ENCODE results near the gene KCNIP2. TPM values are rescaled to one million over a fixed set of nuclear protein-coding genes. Genes with fewer than 3 reads are reported as not detected.
"Not testable (repeated sequence)": the region's sequence is repeated elsewhere in the genome, so short reads cannot be mapped to it uniquely, and the experiment has no call there.

Gene KCNIP2
- total RNA-seq, 1 donor from 2014 or later, result 0.29 TPM

- Histone ChIP-seq H3K4me3 (ENCODE audit: low read depth, low read length) (no peak overlapping the region), H3K36me3 (ENCODE audit: control insufficient read depth, insufficient read depth, low read length) (no peaks in the 10 kb centered on the region), H3K27me3 (ENCODE audit: control insufficient read depth, insufficient read depth, low read length) (no peaks in the 10 kb centered on the region)
- DNase-seq (ENCODE audit: low read depth), result no peak
- no peak for TF ChIP-seq CTCF (IDR thresholded peaks at IDR 0.05; ENCODE audit: insufficient read depth, low read length, poor library complexity, severe bottlenecking)
Measured at GRCh38 chr10:101812606-101813005, 31.0 kb downstream of the KCNIP2 start.

- no peak for DNase-seq (ENCODE audit: low read depth)
- H3K36me3 ChIP-seq (ENCODE audit: control insufficient read depth, insufficient read depth, low read length), result no peaks in the 10 kb centered on the region
- TF ChIP-seq CTCF (IDR thresholded peaks at IDR 0.05; ENCODE audit: insufficient read depth, low read length, poor library complexity, severe bottlenecking), result no peak
- H3K27me3 ChIP-seq (ENCODE audit: control insufficient read depth, insufficient read depth, low read length), result no peaks in the 10 kb centered on the region
- H3K4me3 ChIP-seq (ENCODE audit: low read depth, low read length), result no peak overlapping the region
Measured at GRCh38 chr10:101807158-101807557, 36.4 kb downstream of the KCNIP2 start.

- TF ChIP-seq CTCF (IDR thresholded peaks at IDR 0.05; ENCODE audit: insufficient read depth, low read length, poor library complexity, severe bottlenecking), result no peak
- Histone ChIP-seq H3K27me3 (ENCODE audit: control insufficient read depth, insufficient read depth, low read length) (no peaks in the 10 kb centered on the region), H3K36me3 (ENCODE audit: control insufficient read depth, insufficient read depth, low read length) (peaks cover 2% of the 10 kb centered on the region), H3K4me3 (ENCODE audit: low read depth, low read length) (no peak overlapping the region)
- no peak for DNase-seq (ENCODE audit: low read depth)
Measured at GRCh38 chr10:101803511-101803910, 40.1 kb downstream of the KCNIP2 start.

GRCh38 chr10:101797403-101798059 lies 46.1 kb downstream of the KCNIP2 start:
- DNase-seq (ENCODE audit: low read depth), result no peak
- Histone ChIP-seq H3K27me3 (ENCODE audit: control insufficient read depth, insufficient read depth, low read length) (no peaks in the 10 kb centered on the region), H3K36me3 (ENCODE audit: control insufficient read depth, insufficient read depth, low read length) (peaks cover 3% of the 10 kb centered on the region), H3K4me3 (ENCODE audit: low read depth, low read length) (no peak overlapping the region)
- no peak for TF ChIP-seq CTCF (IDR thresholded peaks at IDR 0.05; ENCODE audit: insufficient read depth, low read length, poor library complexity, severe bottlenecking)

GRCh38 chr10:101793526-101793925 lies 50.1 kb downstream of the KCNIP2 start:
- TF ChIP-seq CTCF (IDR thresholded peaks at IDR 0.05; ENCODE audit: insufficient read depth, low read length, poor library complexity, severe bottlenecking), result no peak
- Histone ChIP-seq H3K27me3 (ENCODE audit: control insufficient read depth, insufficient read depth, low read length) (no peaks in the 10 kb centered on the region), H3K4me3 (ENCODE audit: low read depth, low read length) (no peak overlapping the region), H3K36me3 (ENCODE audit: control insufficient read depth, insufficient read depth, low read length) (peaks cover 4% of the 10 kb centered on the region)
- DNase-seq (ENCODE audit: low read depth), result no peak

- no peaks in the 10 kb centered on the region for H3K27me3 ChIP-seq (ENCODE audit: control insufficient read depth, insufficient read depth, low read length)
- DNase-seq (ENCODE audit: low read depth), result no peak
- no peak for TF ChIP-seq CTCF (IDR thresholded peaks at IDR 0.05; ENCODE audit: insufficient read depth, low read length, poor library complexity, severe bottlenecking)
- peaks cover 5% of the 10 kb centered on the region for H3K36me3 ChIP-seq (ENCODE audit: control insufficient read depth, insufficient read depth, low read length)
- no peak overlapping the region for H3K4me3 ChIP-seq (ENCODE audit: low read depth, low read length)
Measured at GRCh38 chr10:101789686-101790085, 53.9 kb downstream of the KCNIP2 start.

- H3K4me3 ChIP-seq (ENCODE audit: low read depth, low read length); H3K36me3 ChIP-seq (ENCODE audit: control insufficient read depth, insufficient read depth, low read length); H3K27me3 ChIP-seq (ENCODE audit: control insufficient read depth, insufficient read depth, low read length); DNase-seq (ENCODE audit: low read depth): not testable (repeated sequence)
Measured at GRCh38 chr10:101789231-101789630, 54.4 kb downstream of the KCNIP2 start.
